CD14-positive monocyte (primary cell): ENCODE data around the gene OR6S1. TPM values are rescaled to one million over a fixed set of nuclear protein-coding genes. Genes with fewer than 3 reads are reported as not detected.

Experiments used
- DNase-seq, 3 donors: peaks; one replicate each; pipeline ENCODE4 v3.0.0-alpha.2; 2011 to 2022
- H2AFZ ChIP-seq: 2 replicates; pipeline ENCODE4 v1.6.0; 2012; ENCODE audit warnings: mild to moderate bottlenecking, low read depth, low read length, inconsistent platforms; ENCODE audit not compliant: insufficient read depth, poor library complexity, severe bottlenecking
- H3K27ac ChIP-seq, 2 donors: 1 replicate in 1 of 2; 2 replicates in 1 of 2; pipeline ENCODE4 v1.5.1; 2012 to 2013; ENCODE audit warnings: low read length in 2 of 2, control low read depth in 1 of 2, inconsistent platforms in 1 of 2, low read depth in 1 of 2, mild to moderate bottlenecking in 1 of 2
- H3K27me3 ChIP-seq, 2 donors: one replicate each; pipeline versions ENCODE4 v1.6.0 to v1.6.1; 2011 to 2013; ENCODE audit warnings: low read length in 2 of 2; ENCODE audit not compliant: control insufficient read depth in 2 of 2, insufficient read depth in 2 of 2
- H3K36me3 ChIP-seq, 2 donors: replicated peaks in 1 of 2; 1 replicate in 1 of 2; 2 replicates in 1 of 2; pipeline versions ENCODE4 v1.5.1 to v1.6.1; 2012 to 2013; ENCODE audit warnings: low read length in 2 of 2, control low read depth in 1 of 2, inconsistent platforms in 1 of 2, mild to moderate bottlenecking in 1 of 2; ENCODE audit not compliant: insufficient read depth in 2 of 2, control insufficient read depth in 1 of 2
- H3K4me1 ChIP-seq, 2 donors: 1 replicate in 1 of 2; 2 replicates in 1 of 2; pipeline versions ENCODE4 v1.5.1 to v1.6.1; 2012 to 2013; ENCODE audit warnings: low read length in 2 of 2, control low read depth in 1 of 2, inconsistent platforms in 1 of 2, mild to moderate bottlenecking in 1 of 2, moderate library complexity in 1 of 2; ENCODE audit not compliant: insufficient read depth in 2 of 2, control insufficient read depth in 1 of 2
- H3K4me2 ChIP-seq: replicated peaks from 2 replicates; pipeline ENCODE3; 2012; ENCODE audit warnings: low read length, moderate library complexity, mild to moderate bottlenecking; ENCODE audit not compliant: poor library complexity, severe bottlenecking; ENCODE audit errors: extremely low read depth
- H3K4me3 ChIP-seq, 3 experiments: fragments of 200-600 bp in 1 of 3; sonication (generic) in 1 of 3; replicated peaks in 1 of 3; 1 replicate in 2 of 3; 2 replicates in 1 of 3; pipeline ENCODE4 v1.5.1; 2011 to 2013; ENCODE audit warnings: low read length in 3 of 3, mild to moderate bottlenecking in 3 of 3, control low read depth in 2 of 3, low read depth in 2 of 3, inconsistent platforms in 1 of 3, moderate library complexity in 1 of 3
- H3K79me2 ChIP-seq: 2 replicates; pipeline ENCODE4 v1.6.0; 2012; ENCODE audit warnings: mild to moderate bottlenecking, control low read depth, inconsistent platforms, low read length, moderate library complexity; ENCODE audit not compliant: insufficient read depth
- H3K9ac ChIP-seq: 2 replicates; pipeline ENCODE4 v1.6.0; 2017; ENCODE audit warnings: low read length, mild to moderate bottlenecking; ENCODE audit not compliant: insufficient read depth, poor library complexity, severe bottlenecking
- H3K9me3 ChIP-seq, 2 donors: replicated peaks in 1 of 2; 1 replicate in 1 of 2; 2 replicates in 1 of 2; pipeline versions ENCODE4 v1.5.1 to v1.6.1; 2012 to 2013; ENCODE audit warnings: low read length in 2 of 2, control low read depth in 1 of 2; ENCODE audit not compliant: control insufficient read depth in 1 of 2, insufficient read depth in 1 of 2
- H4K20me1 ChIP-seq: 2 replicates; pipeline ENCODE4 v1.6.0; 2012; ENCODE audit warnings: mild to moderate bottlenecking, low read length, control low read depth, moderate library complexity; ENCODE audit not compliant: insufficient read depth
- H3K27ac Mint-ChIP-seq, 7 donors: one replicate each; pipeline ENCODE4 v1.8.0; 2020; ENCODE audit warnings: mild to moderate bottlenecking in 7 of 7, mixed read lengths in 7 of 7, moderate library complexity in 6 of 7, inconsistent platforms in 2 of 7
- H3K27me3 Mint-ChIP-seq, 3 donors: one replicate each; pipeline ENCODE4 v1.8.0; 2021 to 2022; ENCODE audit warnings: low read depth in 3 of 3, mild to moderate bottlenecking in 3 of 3, mixed read lengths in 3 of 3, moderate library complexity in 3 of 3, inconsistent platforms in 1 of 3
- H3K36me3 Mint-ChIP-seq, 2 donors: one replicate each; pipeline ENCODE4 v1.8.0; 2020; ENCODE audit warnings: mixed read lengths in 2 of 2, inconsistent platforms in 1 of 2, mild to moderate bottlenecking in 1 of 2
- H3K4me1 Mint-ChIP-seq: one replicate; pipeline ENCODE4 v1.8.0; 2020; ENCODE audit warnings: mild to moderate bottlenecking, mixed read lengths
- H3K4me3 Mint-ChIP-seq, 2 donors: one replicate each; pipeline ENCODE4 v1.8.0; 2020; ENCODE audit warnings: mild to moderate bottlenecking in 2 of 2, mixed read lengths in 2 of 2, moderate library complexity in 1 of 2
- H3K9me3 Mint-ChIP-seq, 7 donors: one replicate each; pipeline ENCODE4 v1.8.0; 2020 to 2022; ENCODE audit warnings: mixed read lengths in 7 of 7, mild to moderate bottlenecking in 6 of 7, moderate library complexity in 6 of 7, inconsistent platforms in 2 of 7
- WGBS: methylation state at CpG from one replicate; pipeline ENCODE4 v1.1.5; 2013; ENCODE audit warnings: missing lambda C conversion rate; ENCODE audit not compliant: insufficient coverage; 5-methylcytosine and 5-hydroxymethylcytosine counted together
- intact Hi-C, 2 donors: fragments of 100-400 bp; cut with micrococcal nuclease; formaldehyde crosslinking; loops; one replicate each; pipeline versions ENCODE4 v1.15.0 to v1.15.1; 2023
- polyA plus RNA-seq, 3 donors: library from polyadenylated mRNA; depleted of rRNA in 1 of 3; unstranded in 2 of 3; stranded (reverse) in 1 of 3; fragments of 300-500 nt in 2 of 3; fragments of >200 nt in 1 of 3; fragmentation: Illumina TruSeq in 2 of 3; gene quantifications; 1 replicate in 2 of 3; 2 replicates in 1 of 3; pipeline ENCODE4 v1.2.3, GENCODE V29; 2012 to 2021
- TF ChIP-seq, protein P1 (sequence below): fragments of 200-600 bp; IDR thresholded peaks from one replicate; pipeline ENCODE4 v1.8.0; 2022; ENCODE audit warnings: antibody characterized with exemption, mild to moderate bottlenecking

OR6S1 gene
- polyA plus RNA-seq, 3 donors = not detected

DNA sequence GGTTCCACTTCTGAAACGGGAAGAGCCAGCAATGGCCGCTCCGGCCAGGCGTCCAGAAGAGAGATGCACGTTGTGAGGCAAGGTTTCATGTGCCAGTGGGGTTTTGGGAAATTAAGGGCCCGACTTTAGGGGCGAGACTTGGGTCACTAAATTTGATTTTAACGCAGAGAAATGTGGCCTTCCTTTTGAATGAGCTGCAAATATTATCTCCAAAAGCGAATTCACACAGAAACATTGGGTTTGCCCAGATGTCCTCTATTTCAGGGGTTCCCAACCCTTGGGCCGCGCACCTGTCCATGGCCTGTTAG lies 40.6 kb upstream of the OR6S1 start:
- Histone ChIP-seq H3K9me3 (no peaks in the 10 kb centered on the region), H3K27ac (peak overlapping the region; percentile 96 to 99), H4K20me1 (no peaks in the 10 kb centered on the region), H3K79me2 (peaks cover 3% of the 10 kb centered on the region), H2AFZ (peak overlapping the region; percentile 77), H3K4me3 (peak overlapping the region; percentile 84 to 91 (median 86)), H3K27me3 (no peaks in the 10 kb centered on the region), H3K4me2 (peak overlapping the region; percentile 88), H3K4me1 (peaks cover 61% of the 10 kb centered on the region in 2 donors), H3K9ac (peak overlapping the region; percentile 91), H3K36me3 (no peaks in the 10 kb centered on the region)
- Mint-ChIP-seq H3K27ac (no peak overlapping the region), H3K27me3 (peaks cover 0 to 9% (median 0%) of the 10 kb centered on the region in 3 donors), H3K4me1 (peaks cover 45% of the 10 kb centered on the region), H3K4me3 (no peak overlapping the region), H3K36me3 (no peaks in the 10 kb centered on the region), H3K9me3 (no peaks in the 10 kb centered on the region)
- TF ChIP-seq, protein P1, sequence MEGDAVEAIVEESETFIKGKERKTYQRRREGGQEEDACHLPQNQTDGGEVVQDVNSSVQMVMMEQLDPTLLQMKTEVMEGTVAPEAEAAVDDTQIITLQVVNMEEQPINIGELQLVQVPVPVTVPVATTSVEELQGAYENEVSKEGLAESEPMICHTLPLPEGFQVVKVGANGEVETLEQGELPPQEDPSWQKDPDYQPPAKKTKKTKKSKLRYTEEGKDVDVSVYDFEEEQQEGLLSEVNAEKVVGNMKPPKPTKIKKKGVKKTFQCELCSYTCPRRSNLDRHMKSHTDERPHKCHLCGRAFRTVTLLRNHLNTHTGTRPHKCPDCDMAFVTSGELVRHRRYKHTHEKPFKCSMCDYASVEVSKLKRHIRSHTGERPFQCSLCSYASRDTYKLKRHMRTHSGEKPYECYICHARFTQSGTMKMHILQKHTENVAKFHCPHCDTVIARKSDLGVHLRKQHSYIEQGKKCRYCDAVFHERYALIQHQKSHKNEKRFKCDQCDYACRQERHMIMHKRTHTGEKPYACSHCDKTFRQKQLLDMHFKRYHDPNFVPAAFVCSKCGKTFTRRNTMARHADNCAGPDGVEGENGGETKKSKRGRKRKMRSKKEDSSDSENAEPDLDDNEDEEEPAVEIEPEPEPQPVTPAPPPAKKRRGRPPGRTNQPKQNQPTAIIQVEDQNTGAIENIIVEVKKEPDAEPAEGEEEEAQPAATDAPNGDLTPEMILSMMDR = no peak
- no peak for DNase-seq
- intact Hi-C loops = loop anchor here (2.0 to 10.0 kb wide), 7 partner anchors 50 to 423 kb away; partner anchors contain the start of genes PARP2 (in 1 of the 2), TMEM253 (in 1 of the 2) and ZNF219 (in 1 of the 2)
- 3% methylated on average over 8 of the region's 11 CpGs for WGBS

DNA sequence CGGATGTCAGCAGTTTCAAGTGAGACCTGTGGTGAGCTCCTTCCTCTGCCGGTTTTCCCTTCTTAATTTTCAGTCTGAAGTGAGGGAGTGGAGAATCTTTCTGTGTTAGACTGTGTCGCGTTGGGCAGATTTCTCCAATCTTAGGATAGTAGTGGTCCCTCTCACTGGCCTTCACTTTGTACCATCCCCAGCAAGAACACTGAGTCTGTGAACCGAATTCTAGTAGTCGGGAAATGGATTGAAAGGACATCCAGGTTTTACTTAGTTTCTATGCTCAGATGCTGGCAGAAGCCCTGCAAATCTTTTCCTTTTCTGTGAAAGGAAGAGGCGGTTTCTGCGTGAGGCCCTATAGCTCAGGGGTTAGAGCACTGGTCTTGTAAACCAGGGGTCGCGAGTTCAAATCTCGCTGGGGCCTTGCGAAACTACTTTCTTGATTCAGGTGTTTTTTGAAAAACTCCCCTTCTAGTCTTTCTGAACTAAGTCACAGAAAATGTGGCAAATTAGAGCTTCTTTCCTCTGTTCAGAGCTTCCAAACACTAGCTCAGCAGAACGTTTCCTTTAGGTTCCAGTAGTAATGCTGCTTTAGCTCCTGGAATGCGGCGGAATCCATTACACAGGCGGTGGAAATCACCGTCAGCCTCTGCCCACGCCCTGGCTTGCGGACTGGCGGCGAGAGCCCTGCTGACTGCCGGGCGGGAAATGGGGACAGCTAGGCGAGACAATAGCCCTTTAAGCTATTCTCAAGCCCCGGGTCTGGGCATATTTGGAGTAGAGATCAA lies 40.0 kb upstream of the OR6S1 start:
- H2AFZ ChIP-seq = peak overlapping the region; percentile 77
- peak overlapping the region; percentile 84 to 91 (median 86) for H3K4me3 ChIP-seq
- no peaks in the 10 kb centered on the region for H3K9me3 ChIP-seq
- H3K27me3 ChIP-seq = no peaks in the 10 kb centered on the region
- no peaks in the 10 kb centered on the region for H3K9me3 Mint-ChIP-seq
- H4K20me1 ChIP-seq = no peaks in the 10 kb centered on the region
- DNase-seq = peak; percentile 76 to 88 (median 87)
- H3K27ac ChIP-seq = peak overlapping the region; percentile 96 to 99
- H3K4me2 ChIP-seq = peak overlapping the region; percentile 88
- H3K9ac ChIP-seq = peak overlapping the region; percentile 91
- WGBS = 0% methylated on average over 13 of the region's 25 CpGs
- peaks cover 41% of the 10 kb centered on the region for H3K4me1 Mint-ChIP-seq
- no peak overlapping the region for H3K27ac Mint-ChIP-seq
- peaks cover 0 to 9% (median 0%) of the 10 kb centered on the region in 3 donors for H3K27me3 Mint-ChIP-seq
- TF ChIP-seq, protein P1 = no peak
- H3K4me1 ChIP-seq = peaks cover 58 to 60% of the 10 kb centered on the region in 2 donors
- intact Hi-C loops = loop anchor here (2.0 to 10.0 kb wide), 7 partner anchors 49 to 423 kb away; partner anchors contain the start of genes PARP2 (in 1 of the 2), TMEM253 (in 1 of the 2) and ZNF219 (in 1 of the 2)
- H3K79me2 ChIP-seq = no peaks in the 10 kb centered on the region
- H3K36me3 Mint-ChIP-seq = no peaks in the 10 kb centered on the region
- no peak overlapping the region for H3K4me3 Mint-ChIP-seq
- H3K36me3 ChIP-seq = no peaks in the 10 kb centered on the region
